HG02973 (cell line): ENCODE results near the gene CFAP45.
"Not testable (repeated sequence)": the region's sequence is repeated elsewhere in the genome, so short reads cannot be mapped to it uniquely, and the experiment has no call there.

Experiments used
- ATAC-seq: cut with Tn5 transposase; IDR thresholded peaks from one replicate; pipeline ENCODE4 v1.9.1; 2021; ENCODE audit warnings: moderate library complexity; ENCODE audit not compliant: unreplicated experiment

CFAP45 gene

DNA sequence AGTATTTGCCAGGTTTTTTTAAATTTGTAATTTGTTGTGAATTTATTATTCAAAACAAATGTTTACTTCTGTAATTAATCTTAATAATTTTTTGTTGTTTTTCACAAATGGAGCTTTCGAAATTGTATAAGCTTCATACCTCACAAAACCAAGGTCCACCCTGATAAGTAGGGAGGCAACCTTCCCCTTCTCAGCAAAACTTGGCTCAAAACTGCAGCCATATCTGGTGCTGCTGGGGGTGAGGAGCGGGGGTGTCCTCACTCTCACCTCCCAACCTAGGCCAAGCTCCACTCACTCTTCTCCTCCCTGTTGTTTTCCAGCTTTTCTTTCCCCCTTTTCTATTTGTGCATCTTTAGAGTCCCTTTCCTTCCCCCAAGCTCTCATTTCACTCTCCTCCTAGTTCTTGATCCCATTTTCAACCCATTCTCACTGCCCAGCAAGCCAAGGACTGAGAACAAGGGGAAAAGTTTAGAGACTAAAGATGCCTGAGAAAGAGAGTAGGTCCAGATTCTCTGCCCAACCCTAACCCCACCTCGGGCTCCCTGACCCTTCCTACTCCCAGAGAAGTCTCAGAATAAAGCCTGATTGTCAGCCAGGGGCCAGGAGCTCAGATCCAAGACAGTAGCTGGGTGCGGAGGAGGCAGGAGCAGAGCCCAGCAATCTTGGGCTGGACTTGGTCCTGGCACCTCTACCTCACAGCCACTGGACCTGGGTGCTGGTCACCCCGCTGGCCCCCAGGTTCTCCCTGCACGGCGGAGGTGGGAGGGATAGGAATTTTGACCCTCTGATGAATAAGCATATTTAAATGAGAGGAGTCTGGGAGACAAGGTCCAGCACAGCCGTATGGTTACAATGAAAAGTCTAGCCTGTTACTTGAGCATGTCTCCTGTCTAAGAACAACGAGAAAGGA lies 8.3 kb upstream of the CFAP45 start:
- ATAC-seq = no peak

- ATAC-seq = no peak
These were observed 7.0 kb upstream of the CFAP45 start for GRCh38 chr1:159906960-159907359.

DNA sequence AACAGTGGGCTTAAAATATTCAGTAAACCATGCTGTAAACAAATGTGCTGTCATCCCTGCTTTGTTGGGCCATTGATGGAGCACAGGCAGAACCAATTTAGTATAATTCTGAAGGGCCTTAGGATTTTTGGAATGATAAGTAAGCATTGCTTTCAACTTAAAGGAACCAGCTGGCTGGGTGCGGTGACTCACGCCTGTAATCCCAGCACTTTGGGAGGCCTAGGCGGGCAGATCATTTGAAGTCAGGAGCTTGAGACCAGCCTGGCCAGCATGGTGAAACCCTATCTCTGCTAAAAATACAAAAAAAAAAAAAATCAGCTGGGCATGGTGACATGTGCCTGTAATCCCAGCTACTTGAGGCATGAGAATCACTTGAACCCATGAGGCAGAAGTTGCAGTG lies 4.1 kb upstream of the CFAP45 start:
- not testable (repeated sequence) for ATAC-seq

DNA sequence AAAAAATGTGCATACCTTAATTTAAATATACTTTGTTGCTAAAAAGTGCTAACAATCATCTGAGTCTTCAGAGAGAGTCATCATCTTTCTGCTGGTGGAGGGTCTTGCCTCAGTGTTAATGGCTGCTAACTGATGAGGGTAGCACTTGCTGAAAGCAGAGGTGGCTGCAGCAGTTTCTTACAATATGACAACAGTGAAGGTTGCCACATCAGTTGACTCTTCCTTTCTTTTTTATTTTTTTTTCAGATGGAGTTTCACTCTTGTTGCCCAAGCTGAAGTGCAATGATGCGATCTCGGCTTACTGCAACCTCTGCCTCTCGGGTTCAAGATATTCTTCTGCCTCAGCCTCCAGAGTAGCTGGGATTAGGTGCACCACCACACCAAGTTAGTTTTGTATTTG lies 2.6 kb upstream of the CFAP45 start:
- no peak for ATAC-seq

- ATAC-seq = no peak
These were observed 893 bp upstream of the CFAP45 start for GRCh38 chr1:159900755-159901360.

GRCh38 chr1:159899634-159900033 lies 331 bp downstream of the CFAP45 start:
- ATAC-seq = not testable (repeated sequence)

GRCh38 chr1:159898527-159898926 lies 1.4 kb downstream of the CFAP45 start:
- no peak for ATAC-seq

DNA sequence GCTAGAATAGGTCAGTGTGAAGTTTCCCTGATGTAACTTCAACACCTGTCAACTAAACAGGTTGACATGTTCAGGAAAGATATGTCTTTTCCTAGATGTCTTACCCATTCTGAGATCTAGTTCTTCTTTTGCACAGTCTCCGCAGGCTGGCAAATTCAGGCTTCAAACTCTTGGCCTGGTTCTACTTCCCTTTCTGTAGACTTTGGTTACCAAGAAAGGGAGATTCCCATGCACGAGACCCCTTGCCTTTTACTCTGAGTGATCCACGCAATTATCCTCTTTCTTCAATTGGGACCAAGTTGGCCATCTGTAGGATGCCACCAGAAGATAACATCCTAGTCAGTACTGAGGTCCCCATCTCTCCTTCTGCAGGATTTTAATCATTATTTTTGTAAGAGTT lies 2.0 kb downstream of the CFAP45 start:
- no peak for ATAC-seq

GRCh38 chr1:159896546-159896930 lies 3.4 kb downstream of the CFAP45 start:
- no peak for ATAC-seq

DNA sequence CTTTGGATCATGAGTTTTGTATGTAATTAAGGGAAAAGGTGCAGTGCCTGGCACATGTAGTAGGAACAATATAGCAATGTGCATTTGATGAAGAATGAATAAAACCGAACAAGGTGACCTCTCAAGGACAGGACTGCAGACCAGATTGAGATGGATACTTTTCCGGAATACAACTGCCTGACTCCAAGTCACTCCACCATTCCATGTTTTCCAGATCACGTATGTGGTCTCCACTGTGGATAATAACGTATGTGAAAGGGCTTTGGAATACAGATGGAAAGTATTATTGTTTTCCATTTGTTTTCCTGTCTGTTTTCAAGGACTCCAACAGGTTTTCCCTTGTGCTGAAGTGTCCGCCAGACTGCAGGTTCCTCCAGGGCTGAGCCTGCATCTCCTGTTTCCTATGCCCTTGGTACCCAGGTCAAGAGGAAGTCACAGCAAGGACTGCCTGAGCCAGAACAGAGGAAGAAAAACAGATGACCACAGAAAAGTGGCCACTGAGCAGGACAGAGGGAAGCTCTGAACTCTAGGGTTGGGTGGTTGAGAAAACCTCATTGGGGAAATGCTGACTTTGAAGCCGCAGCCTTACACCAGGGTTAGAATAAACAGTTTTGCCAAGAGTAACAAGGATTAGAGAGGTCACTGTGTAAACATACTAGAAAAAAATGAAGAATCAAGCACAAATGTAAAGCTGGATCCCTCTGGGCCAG lies 4.0 kb downstream of the CFAP45 start:
- ATAC-seq = no peak

- no peak for ATAC-seq
These were observed 4.7 kb downstream of the CFAP45 start for GRCh38 chr1:159895286-159895685.

DNA sequence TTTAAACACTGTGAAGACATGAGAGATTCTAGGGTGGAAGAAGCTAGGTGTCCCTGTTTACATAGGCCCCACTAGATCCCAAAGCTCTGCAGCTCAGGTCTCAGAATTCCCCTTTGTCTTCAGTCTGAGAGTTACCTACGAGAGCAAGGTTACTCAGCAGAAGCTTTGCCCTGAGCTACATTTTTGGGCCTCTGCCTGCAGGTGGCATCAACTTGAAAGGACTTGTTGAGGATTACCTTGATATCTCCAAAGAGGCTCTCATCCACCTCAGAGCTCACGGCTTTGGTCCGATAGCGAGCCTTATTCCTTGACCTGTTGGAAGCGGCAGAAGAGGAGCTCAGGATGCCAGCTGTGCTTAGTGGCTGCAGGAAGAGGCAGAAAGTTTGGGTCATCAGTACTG lies 7.0 kb downstream of the CFAP45 start:
- no peak for ATAC-seq

DNA sequence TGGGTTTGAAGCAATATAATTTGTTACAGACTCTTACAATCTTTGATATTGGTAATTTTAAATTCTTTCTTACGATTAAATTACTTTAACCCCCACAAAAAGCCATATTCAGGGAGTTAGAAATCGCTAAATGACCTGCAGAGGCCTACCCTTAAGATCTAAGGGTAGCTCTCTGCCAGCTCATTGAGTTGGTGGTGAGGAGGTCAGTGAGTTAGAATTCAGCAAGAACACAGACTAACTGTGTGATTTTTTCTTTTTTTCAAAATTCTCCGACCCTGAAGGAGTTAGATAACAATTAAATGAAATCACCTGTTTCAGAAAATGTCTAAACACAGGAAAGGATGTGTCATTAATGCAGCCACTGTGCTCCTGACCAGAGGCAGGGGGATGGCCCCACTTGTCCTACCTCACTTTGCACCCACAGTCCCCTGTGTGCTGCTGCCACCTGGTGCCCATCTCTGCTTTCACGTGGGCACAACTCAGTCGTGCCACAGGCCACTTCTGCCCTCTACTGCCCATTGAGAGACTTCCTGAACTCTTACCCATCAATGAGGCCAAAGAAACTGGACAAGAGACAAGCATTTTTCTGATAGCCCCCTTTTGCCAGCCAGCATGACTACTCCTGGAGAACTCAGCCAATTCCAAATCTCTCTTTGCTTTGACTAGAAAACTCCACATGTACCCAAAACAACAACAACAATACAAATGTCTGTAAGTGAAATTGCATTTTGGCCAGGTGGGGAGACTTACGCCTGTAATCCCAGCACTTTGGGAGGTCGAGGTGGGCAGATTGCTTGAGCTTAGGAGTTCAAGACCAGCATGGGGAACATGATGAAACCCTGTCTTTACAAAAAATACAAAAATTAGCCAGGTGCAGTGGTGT lies 8.4 kb downstream of the CFAP45 start:
- ATAC-seq = peak; percentile 56

- ATAC-seq = no peak
These were observed 9.6 kb downstream of the CFAP45 start for GRCh38 chr1:159890390-159890789.

DNA sequence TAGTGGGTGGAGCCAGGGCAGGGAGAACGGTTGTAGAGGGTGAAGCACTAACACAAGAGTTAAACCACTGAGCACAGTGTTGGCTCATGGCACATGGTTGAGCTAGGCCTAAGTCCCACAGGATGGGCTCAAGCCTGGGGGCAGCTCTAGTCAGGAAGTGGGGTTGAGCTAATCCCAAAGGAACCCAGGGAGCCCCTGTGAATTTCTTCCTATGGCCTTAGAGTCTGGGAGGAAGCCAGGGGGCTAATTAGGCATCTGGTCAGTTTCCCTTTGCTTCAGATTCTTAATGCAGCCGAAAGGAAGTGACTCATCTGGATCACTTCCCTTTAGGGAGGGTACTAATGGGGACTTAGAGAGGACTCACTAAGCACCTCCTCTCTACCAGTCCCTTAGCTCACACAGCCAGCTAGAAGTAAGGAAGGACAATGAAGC lies 10.1 kb downstream of the CFAP45 start:
- ATAC-seq = peak; percentile 90

- no peak for ATAC-seq
These were observed 10.8 kb downstream of the CFAP45 start for GRCh38 chr1:159889202-159889601.

GRCh38 chr1:159884296-159884695 lies 15.7 kb downstream of the CFAP45 start:
- no peak for ATAC-seq

- ATAC-seq = no peak
These were observed 16.8 kb downstream of the CFAP45 start for GRCh38 chr1:159883134-159883533.

DNA sequence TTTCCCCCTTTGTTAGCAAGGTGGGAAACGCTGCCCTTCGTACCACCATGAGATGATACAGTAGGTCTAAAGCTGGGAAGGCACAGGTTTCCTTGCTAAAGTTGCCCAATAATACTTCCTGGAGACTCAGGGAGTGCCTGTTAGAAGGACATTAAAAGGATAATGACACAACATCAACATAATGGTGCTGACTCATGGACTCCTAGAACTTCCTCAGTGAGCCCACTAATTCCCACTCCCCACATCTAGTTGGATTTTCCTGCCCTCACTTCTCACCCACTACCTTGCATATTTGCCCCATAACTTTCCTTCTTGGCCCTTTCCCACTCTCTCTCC lies 17.5 kb downstream of the CFAP45 start:
- no peak for ATAC-seq

DNA sequence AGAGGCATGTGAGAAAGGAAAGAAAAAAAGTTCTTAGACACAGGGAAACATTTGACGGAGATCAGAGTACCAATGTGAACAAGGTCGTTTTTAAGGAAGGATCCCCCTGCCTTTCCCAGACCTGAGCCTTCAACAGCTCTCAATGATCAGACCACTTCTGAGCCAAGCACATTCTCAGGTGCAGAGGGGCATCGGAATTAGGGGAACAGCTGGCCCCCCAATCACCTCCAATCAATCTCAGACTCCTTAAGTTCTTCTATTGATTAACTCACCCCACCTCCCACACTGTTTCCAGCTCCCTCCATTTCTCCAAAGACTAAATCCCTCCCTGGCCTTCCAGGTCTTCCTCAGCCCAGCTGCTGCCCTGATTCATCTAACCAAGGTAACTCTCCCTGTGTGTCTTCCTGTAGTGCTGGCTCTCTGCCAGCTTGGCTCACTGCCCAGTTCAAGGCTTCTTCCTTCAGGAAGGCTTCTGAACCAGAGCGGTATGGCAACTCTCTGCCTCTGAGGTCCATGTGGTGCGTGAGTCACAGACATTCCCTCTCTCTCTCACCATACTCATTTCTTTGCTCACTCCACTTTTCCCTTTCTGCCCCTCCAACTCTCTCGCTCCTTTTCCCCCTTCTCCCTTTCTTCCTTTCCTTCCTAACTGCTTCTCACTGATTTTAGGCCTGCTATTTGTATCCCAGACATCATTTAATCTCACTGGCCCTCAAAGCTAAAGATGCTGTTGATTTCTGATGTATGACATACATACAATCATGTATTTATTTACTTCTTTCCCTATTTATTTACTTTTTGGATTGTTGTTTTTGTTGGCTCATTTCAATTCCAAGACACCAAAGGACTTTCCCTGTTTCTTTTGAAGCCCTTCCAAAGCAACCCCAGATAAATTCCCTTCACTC lies 18.1 kb downstream of the CFAP45 start:
- ATAC-seq = no peak
